ENCODE data around the gene PTPN4. TPM values are rescaled to one million over a fixed set of nuclear protein-coding genes. Genes with fewer than 3 reads are reported as not detected.

Gene PTPN4
- total and polyA plus RNA-seq, 2 of the 8 experiments (the other 6 are each of a cell fraction or from before 2014, with no cell fraction given) = 28.5 to 105 TPM

- TF ChIP-seq MAFK (IDR thresholded peaks at IDR 0.05; ENCODE audit: low read depth, low read length) (no peak), HDAC2 (IDR thresholded peaks at IDR 0.05; ENCODE audit: borderline replicate concordance in 1 of 2, low read depth in 2 of 2, low read length in 2 of 2) (no peak), SIRT6 (IDR thresholded peaks at IDR 0.05; ENCODE audit: low read length) (no peak), NANOG (IDR thresholded peaks at IDR 0.05; ENCODE audit: insufficient read depth, low read depth, low read length, poor library complexity, severe bottlenecking) (no peak), POLR2A (IDR thresholded peaks at IDR 0.05; ENCODE audit: control extremely low read depth in 1 of 2, low read depth in 2 of 2, low read length in 2 of 2) (no peak)
These were observed 104.6 kb downstream of the PTPN4 start (continued) for GRCh38 chr2:119864318-119864717.

All from H1 (cell line).